Measurements from ENCODE around the gene FPGS. TPM values are rescaled to one million over a fixed set of nuclear protein-coding genes. Genes with fewer than 3 reads are reported as not detected.

Gene FPGS
- total RNA-seq, 1 experiment from 2014 or later: 70.6 TPM

DNA sequence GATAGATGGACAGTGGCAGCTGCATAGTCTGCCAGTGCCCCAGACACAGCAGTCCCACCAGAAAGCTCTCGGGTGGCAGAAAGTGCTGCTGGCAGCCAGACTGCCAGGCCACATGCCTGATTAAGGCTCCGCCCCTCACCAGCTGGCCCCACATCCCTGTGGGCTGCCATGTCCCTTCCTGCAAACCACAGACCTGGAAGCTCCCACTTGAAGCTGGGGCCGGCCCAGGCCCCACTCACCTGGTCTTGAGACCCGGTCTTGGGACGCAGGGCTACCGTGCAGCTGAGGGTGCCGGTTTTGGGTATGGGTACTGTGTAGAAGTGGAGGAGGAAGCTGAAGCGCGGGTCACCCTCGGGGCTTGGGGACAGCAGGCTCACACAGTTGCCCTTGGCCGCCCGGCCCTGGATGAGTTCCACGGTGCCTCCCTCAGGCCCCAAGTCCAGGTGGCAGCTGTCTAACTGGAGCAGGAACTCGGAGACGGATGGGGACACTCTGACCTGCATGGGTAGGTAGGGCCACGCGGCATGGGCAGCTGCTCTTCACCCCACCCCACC lies 15.3 kb downstream of the FPGS start:
- ChIA-PET POLR2A (interaction anchor here (1.1 kb wide), 1 partner anchor 103 kb away, joined by 3 read pairs; no protein-coding TSS in a partner anchor), CTCF (no interaction called here), RAD21 (ENCODE audit: low non-redundant PET in 1 of 2, low total read pairs in 2 of 2, uncharacterized antibody in 2 of 2, unreplicated experiment in 2 of 2) (no interaction called here)
- Histone ChIP-seq H3K27ac (ENCODE audit: low read depth, low read length) (no peak overlapping the region), H3K36me3 (ENCODE audit: control insufficient read depth in 1 of 2, insufficient read depth in 2 of 2, low read length in 2 of 2) (peaks cover 12 to 13% of the 10 kb centered on the region in 2 experiments; a peak in 3 of 4 replicates), H3K4me1 (ENCODE audit: control insufficient read depth in 1 of 2, insufficient read depth in 2 of 2, low read length in 2 of 2) (no peaks in the 10 kb centered on the region), H3K79me2 (ENCODE audit: insufficient read depth, low read length) (no peaks in the 10 kb centered on the region), H3K9ac (ENCODE audit: low read length) (no peak overlapping the region), H3K27me3 (ENCODE audit: insufficient read depth, low read length) (no peaks in the 10 kb centered on the region), H3K9me3 (ENCODE audit: control insufficient read depth in 1 of 2, insufficient read depth in 1 of 2, low read depth in 1 of 2, low read length in 2 of 2) (no peaks in the 10 kb centered on the region), H3K4me3 (replicated peaks in 1 of 2; ENCODE audit: low read depth in 1 of 2, low read length in 2 of 2) (no peak overlapping the region), H3K4me2 (ENCODE audit: low read length) (no peak overlapping the region), H2AFZ (ENCODE audit: low read depth, low read length, poor library complexity, severe bottlenecking) (no peak overlapping the region), H4K20me1 (ENCODE audit: insufficient read depth) (no peaks in the 10 kb centered on the region), H3K9me2 (ENCODE audit: insufficient read depth) (no peaks in the 10 kb centered on the region)
- no TSS peak for BruUV-seq (replicated peaks)
- DNase-seq (ENCODE audit: low read depth, low spot score) (no peak), ATAC-seq (no peak)
- no peak for TF ChIP-seq EGR1 (IDR thresholded peaks at IDR 0.05; ENCODE audit: low read depth)
- intact Hi-C loops (cut with micrococcal nuclease): no loop called here

DNA sequence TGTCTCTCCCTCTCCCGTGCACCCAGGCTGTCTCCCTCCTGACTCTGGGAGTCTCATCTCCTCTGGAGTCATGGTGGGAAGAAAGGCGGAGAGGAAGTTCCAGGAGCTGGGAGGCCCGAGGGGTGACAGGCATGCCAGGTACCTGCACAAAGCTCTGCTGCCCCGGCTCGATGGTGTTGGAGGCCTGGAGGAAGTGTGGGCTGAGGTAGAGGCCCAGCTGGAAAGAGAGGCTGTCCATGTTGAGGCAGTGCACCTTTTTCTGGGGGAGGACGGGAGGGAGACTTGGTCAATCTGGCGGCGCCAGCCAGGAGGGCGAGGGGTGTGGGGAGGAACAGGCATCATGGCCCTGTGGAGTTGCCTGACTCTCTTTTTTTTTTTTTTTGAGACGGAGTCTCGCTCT lies 15.9 kb downstream of the FPGS start:
- Histone ChIP-seq H3K4me2 (ENCODE audit: low read length) (no peak overlapping the region), H3K4me1 (ENCODE audit: control insufficient read depth in 1 of 2, insufficient read depth in 2 of 2, low read length in 2 of 2) (no peaks in the 10 kb centered on the region), H3K27me3 (ENCODE audit: insufficient read depth, low read length) (no peaks in the 10 kb centered on the region), H3K27ac (ENCODE audit: low read depth, low read length) (no peak overlapping the region), H3K36me3 (ENCODE audit: control insufficient read depth in 1 of 2, insufficient read depth in 2 of 2, low read length in 2 of 2) (peaks cover 7 to 8% of the 10 kb centered on the region in 2 experiments; a peak in 3 of 4 replicates), H3K79me2 (ENCODE audit: insufficient read depth, low read length) (no peaks in the 10 kb centered on the region), H4K20me1 (ENCODE audit: insufficient read depth) (no peaks in the 10 kb centered on the region), H2AFZ (ENCODE audit: low read depth, low read length, poor library complexity, severe bottlenecking) (no peak overlapping the region), H3K4me3 (replicated peaks in 1 of 2; ENCODE audit: low read depth in 1 of 2, low read length in 2 of 2) (no peak overlapping the region), H3K9ac (ENCODE audit: low read length) (no peak overlapping the region), H3K9me3 (ENCODE audit: control insufficient read depth in 1 of 2, insufficient read depth in 1 of 2, low read depth in 1 of 2, low read length in 2 of 2) (no peaks in the 10 kb centered on the region), H3K9me2 (ENCODE audit: insufficient read depth) (no peaks in the 10 kb centered on the region)
- ChIA-PET POLR2A (no interaction called here), CTCF (no interaction called here), RAD21 (ENCODE audit: low non-redundant PET in 1 of 2, low total read pairs in 2 of 2, uncharacterized antibody in 2 of 2, unreplicated experiment in 2 of 2) (no interaction called here)
- ATAC-seq (no peak), DNase-seq (ENCODE audit: low read depth, low spot score) (no peak)
- no TSS peak for BruUV-seq (replicated peaks)
- no peak for TF ChIP-seq POLR2A (IDR thresholded peaks at IDR 0.05; ENCODE audit: borderline replicate concordance, extremely low read depth, insufficient read depth, insufficient read length)
- no peak for TF ChIP-seq SIN3A (IDR thresholded peaks at IDR 0.05; ENCODE audit: low read depth)
- TF ChIP-seq ZFX (IDR thresholded peaks at IDR 0.05): no peak
- TF ChIP-seq ZBTB33 (IDR thresholded peaks at IDR 0.05; ENCODE audit: extremely low read depth, insufficient replicate concordance, low read length): no peak
- TF ChIP-seq CBX3 (IDR thresholded peaks at IDR 0.05; ENCODE audit: low read depth): no peak
- TF ChIP-seq TCF7L2 (IDR thresholded peaks at IDR 0.05; ENCODE audit: borderline replicate concordance, extremely low read depth, insufficient read depth, insufficient read length): no peak
- TF ChIP-seq CEBPB (IDR thresholded peaks at IDR 0.05; ENCODE audit: low read depth): no peak
- TF ChIP-seq JUND (IDR thresholded peaks at IDR 0.05): no peak
- intact Hi-C loops (cut with micrococcal nuclease): no loop called here
